ENCODE measurements around the gene DZIP1.

The DZIP1 gene

DNA sequence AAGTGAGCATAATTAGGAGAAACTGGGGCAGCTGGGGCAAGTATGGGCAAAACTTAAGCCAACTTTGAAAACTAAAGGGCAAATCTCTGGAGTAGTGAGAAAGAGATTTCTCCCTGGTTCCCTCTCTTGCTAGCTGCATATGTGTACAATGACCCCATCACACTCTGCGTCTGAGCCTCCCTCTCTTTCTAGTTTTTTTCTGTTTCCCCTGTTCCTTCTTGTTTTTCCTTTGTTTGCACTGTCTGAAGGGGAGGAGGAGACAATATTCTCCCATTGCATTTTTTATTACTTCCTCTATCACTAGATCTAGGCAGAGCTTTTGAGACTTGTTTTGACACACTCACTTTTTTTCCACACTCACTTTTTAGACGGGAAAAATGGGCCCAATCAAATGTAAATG is 103.2 kb downstream of the DZIP1 start:
- no peak for DNase-seq

GRCh38 chr13:95540888-95541287 is 103.6 kb downstream of the DZIP1 start:
- no peak for DNase-seq

- peak; percentile 24 for DNase-seq
Measured at GRCh38 chr13:95536632-95537241, 107.8 kb downstream of the DZIP1 start.

- DNase-seq, result no peak
Measured at GRCh38 chr13:95535243-95535642, 109.3 kb downstream of the DZIP1 start.

DNA sequence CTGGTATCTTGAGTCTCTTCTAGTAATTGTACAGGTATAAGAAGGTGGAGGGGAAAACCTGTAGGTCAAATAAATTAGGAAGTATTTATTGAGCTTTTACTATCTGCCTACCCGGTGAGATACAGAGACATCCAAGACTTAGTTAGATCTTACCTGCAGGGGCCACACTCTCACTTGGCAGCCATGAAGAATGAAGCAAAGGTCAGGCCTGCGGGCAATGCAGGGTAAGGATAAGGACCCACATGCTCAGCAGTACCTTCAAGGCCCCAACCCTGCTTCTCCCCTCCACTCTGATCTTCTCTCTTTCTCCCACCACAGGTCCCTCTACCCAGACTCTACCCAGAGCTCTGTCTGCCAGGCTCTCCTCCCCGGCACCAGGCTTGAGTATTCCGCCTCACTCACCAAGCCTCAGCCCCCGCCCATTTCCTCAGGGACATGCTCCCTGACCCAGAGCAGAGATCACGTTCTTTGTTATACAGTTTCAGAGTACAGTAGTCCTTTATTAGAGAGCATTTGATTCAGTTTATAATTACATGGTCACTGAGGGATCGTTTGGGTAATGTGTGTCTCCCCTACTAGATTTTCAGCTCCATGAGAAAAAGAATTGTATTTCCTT is 110.9 kb downstream of the DZIP1 start:
- DNase-seq, result no peak

- DNase-seq, result no peak
Measured at GRCh38 chr13:95530178-95530577, 114.3 kb downstream of the DZIP1 start.
